GM21576 (cell line): ENCODE results near the gene SLC2A8.
A peak's percentile ranks its signal among the peaks of the same experiment; 100 is the strongest.

Experiments used
- ATAC-seq: cut with Tn5 transposase; IDR thresholded peaks from one replicate; pipeline ENCODE4 v1.9.1; 2021; ENCODE audit warnings: mild to moderate bottlenecking, moderate library complexity; ENCODE audit not compliant: unreplicated experiment

The SLC2A8 gene

GRCh38 chr9:127402401-127403090, 5.6 kb downstream of the SLC2A8 start:
- ATAC-seq = no peak

GRCh38 chr9:127403507-127404192, 6.7 kb downstream of the SLC2A8 start:
- ATAC-seq = no peak

- ATAC-seq = no peak
These were observed 7.7 kb downstream of the SLC2A8 start for GRCh38 chr9:127404631-127405030.

- ATAC-seq = no peak
These were observed 8.6 kb downstream of the SLC2A8 start for GRCh38 chr9:127405344-127406125.

GRCh38 chr9:127406799-127407491, 10.0 kb downstream of the SLC2A8 start:
- ATAC-seq = no peak

GRCh38 chr9:127407492-127407843, 10.5 kb downstream of the SLC2A8 start:
- ATAC-seq = no peak

- ATAC-seq = no peak
These were observed 14.2 kb downstream of the SLC2A8 start for GRCh38 chr9:127411122-127411521.

GRCh38 chr9:127415141-127415540, 18.2 kb downstream of the SLC2A8 start:
- no peak for ATAC-seq

GRCh38 chr9:127415657-127416056, 18.7 kb downstream of the SLC2A8 start:
- ATAC-seq = no peak

- no peak for ATAC-seq
These were observed 20.4 kb downstream of the SLC2A8 start for GRCh38 chr9:127417131-127418036.

GRCh38 chr9:127418037-127418471, 21.1 kb downstream of the SLC2A8 start:
- ATAC-seq = no peak

- no peak for ATAC-seq
These were observed 22.4 kb downstream of the SLC2A8 start for GRCh38 chr9:127419348-127419747.

- no peak for ATAC-seq
These were observed 24.1 kb downstream of the SLC2A8 start for GRCh38 chr9:127421057-127421456.

- ATAC-seq = no peak
These were observed 25.3 kb downstream of the SLC2A8 start for GRCh38 chr9:127422133-127422782.

- ATAC-seq = no peak
These were observed 25.8 kb downstream of the SLC2A8 start for GRCh38 chr9:127422787-127423186.

GRCh38 chr9:127423476-127423933, 26.5 kb downstream of the SLC2A8 start:
- no peak for ATAC-seq

- peak; percentile 81 for ATAC-seq
These were observed 27.1 kb downstream of the SLC2A8 start, which contains the start of gene ZNF79 for GRCh38 chr9:127423934-127424675. ZNF79 (plus strand) TSS chr9:127424382; CDS start chr9:127424788, 406 bp downstream.

- no peak for ATAC-seq
These were observed 27.7 kb downstream of the SLC2A8 start for GRCh38 chr9:127424676-127424999.

GRCh38 chr9:127426756-127427155, 29.8 kb downstream of the SLC2A8 start:
- ATAC-seq = no peak
